ENCODE data around the gene CEND1.
A peak's percentile ranks its signal among the peaks of the same experiment; 100 is the strongest.
"Not testable (repeated sequence)": the region's sequence is repeated elsewhere in the genome, so short reads cannot be mapped to it uniquely, and the experiment has no call there.

Gene CEND1

GRCh38 chr11:763549-764321 lies 26.2 kb downstream of the CEND1 start:
- DNase-seq (ENCODE audit: low spot score) = peak; percentile 59

DNA sequence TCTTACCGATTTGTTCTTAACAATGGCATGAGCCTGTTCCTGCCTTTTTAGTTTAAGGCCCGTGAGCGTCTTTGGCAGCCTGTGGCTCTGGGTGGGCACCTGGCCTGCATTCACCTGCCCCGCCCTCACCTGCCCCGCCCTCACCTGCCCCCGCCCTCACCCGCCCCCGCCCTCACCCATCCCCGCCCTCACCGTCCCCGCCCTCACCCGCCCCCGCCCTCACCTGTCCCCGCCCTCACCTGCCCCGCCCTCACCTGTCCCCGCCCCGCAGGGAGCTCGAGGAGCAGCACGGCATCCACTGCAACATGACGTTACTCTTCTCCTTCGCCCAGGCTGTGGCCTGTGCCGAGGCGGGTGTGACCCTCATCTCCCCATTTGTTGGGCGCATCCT lies 26.8 kb downstream of the CEND1 start:
- DNase-seq (ENCODE audit: low spot score) = peak; percentile 65

DNA sequence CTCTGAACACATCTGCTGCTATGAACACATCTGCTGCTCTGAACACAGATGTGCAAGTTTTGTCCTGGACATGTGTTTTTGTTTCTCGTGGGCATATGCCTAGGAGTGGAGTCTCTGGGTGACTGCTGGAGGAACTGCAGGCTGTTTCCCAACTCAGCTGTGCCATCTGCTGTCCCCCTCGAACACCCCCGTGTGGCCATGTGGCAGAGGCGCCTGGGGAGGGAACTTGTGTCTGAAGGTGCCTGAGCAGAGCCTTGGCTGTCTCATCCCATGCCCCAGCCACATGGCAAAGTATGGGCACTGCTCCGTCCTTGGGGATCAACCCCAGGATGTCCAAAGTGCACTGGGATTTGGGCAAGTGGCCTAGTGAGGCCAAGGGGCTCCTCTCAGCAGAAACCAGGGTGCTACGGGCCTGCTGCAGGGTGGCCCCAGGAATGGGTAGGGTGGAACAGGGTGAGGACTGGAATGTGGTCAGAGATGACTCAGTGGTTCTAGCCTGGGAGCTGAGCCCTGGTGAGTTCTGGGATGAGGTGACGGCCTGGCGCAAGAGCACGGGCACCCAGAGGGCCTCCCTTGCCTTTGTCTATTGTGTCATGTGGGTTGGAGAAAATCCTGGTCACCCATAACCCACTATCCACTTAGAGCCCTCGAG lies 27.3 kb downstream of the CEND1 start:
- DNase-seq (ENCODE audit: low spot score) = peak; percentile 95

- no peak for DNase-seq (ENCODE audit: low spot score)
Measured at GRCh38 chr11:761526-762108, 28.3 kb downstream of the CEND1 start.

GRCh38 chr11:760236-760635 lies 29.7 kb downstream of the CEND1 start:
- DNase-seq (ENCODE audit: low spot score) = no peak

DNA sequence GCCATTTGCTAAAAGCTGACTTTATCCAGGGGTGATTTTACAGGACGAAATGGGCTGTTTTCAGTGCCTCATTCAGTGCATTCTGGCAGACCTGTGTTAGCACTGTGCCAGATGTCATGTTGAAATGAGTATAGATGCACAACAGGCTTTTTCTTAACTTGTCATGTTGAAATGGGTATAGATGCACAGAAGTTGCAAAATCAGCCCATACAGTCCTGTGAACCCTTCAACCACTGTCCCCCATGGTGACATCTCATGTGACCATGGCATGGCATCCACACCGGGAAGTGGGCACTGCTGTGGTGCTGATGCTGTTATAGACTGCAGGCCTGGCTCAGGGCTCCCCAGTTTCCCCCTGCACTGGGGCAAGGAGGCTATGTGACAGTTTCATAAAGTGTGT lies 40.2 kb downstream of the CEND1 start:
- no peak for DNase-seq (ENCODE audit: low spot score)

DNA sequence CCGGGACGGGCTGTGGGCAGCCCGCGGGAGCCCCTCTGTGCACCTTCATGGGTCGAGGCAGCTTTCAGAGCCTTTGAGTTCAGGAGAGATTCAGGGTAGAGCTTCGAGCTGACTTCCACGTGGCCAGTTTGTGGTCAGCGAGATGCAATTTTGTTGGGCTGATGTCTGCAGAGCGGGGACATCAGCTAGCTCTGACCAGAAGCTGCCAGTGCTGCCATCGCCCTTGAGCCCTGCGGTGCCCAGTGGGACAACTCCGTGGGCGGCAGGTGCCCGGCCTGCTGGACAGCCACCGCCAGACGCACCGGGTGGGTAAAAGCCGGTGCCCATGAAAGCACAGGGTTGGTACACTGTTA lies 41.9 kb downstream of the CEND1 start:
- no peak for DNase-seq (ENCODE audit: low spot score)

DNA sequence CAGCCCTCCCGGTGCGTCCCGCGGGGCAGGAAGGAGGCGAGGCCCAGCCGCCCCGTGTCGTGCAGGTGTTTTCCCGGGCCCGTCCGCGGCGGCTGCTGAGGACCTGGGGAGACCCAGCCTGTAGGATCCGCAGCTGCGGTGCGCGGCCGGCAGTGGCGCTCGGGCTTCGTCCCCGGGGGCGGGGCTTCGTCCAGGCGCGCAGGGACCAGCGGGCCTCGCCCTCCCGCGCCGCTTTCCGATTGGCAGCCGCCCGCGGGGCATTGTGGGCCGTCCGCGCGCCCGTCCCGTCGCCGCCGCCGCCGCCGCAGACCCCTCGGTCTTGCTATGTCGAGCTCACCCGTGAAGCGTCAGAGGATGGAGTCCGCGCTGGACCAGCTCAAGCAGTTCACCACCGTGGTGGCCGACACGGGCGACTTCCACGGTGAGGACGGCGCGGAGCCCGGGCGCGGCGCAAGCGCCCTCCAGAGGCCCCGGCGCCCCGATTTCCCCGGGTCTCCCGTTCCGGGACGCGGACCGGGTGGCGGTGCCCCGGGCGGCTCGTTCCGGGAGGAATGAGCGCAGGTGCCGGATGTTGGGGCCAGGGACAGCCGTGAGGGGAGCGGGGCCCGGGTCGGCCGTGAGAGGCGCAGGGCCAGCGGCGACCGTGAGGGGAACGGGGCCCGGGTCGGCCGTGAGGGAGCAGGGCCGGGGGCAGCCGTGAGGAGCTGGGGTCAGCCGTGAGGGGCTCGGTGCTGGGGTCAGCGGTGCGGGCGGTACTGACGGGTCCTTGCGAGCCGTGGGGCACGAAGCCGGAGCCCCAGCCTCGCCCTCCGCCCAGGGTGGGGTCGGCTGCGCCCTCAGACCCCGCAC lies 42.5 kb downstream of the CEND1 start, which contains the start of gene TALDO1:
TALDO1 (plus strand) TSS at position 307 of the 849 bp plus-strand sequence; CDS start at position 325, 18 bp downstream.
- peak; percentile 85 for DNase-seq (ENCODE audit: low spot score)

DNA sequence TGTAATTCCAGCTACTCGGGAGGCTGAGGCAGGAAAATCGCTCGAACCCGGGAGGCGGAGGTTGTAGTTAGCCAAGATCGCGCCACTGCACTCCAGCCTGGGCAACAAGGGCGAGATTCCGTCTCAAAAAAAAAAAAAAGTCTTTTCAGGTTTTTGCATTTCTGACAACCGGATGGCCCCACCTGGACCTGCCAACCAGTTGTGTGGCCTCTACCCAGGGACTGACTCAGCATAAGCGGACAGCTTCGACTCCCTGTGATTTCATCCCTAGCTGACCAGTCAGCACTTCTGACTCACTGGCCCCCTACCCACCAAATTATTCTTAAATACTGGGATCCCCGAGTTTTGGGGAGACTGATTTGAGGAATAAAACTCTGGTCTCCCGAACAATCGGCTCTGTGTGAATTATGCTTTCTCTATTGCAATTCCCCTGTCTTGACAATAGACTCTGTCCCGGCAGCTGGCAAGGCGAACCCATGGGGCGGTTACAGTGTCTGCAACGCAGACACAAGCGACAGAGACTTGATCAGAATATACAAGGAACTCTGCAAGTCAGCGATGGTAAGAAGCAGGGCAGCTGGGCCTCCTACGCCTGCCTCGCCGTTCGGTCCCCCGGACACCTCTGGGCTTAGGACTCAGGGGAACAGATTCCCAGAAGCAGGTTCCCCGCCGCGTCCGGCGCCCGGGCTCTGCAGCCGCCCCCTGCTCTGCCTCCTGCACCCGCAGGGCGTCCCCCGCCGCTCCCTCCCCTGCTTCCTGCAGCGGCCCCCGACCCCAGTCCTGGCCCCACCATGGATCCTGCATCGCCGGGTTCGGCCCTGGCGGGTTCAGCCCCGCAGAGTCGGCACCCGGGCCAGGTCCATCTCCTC lies 43.4 kb downstream of the CEND1 start:
- peak; percentile 58 for DNase-seq (ENCODE audit: low spot score)

GRCh38 chr11:745428-745827 lies 44.5 kb downstream of the CEND1 start:
- DNase-seq (ENCODE audit: low spot score) = no peak

DNA sequence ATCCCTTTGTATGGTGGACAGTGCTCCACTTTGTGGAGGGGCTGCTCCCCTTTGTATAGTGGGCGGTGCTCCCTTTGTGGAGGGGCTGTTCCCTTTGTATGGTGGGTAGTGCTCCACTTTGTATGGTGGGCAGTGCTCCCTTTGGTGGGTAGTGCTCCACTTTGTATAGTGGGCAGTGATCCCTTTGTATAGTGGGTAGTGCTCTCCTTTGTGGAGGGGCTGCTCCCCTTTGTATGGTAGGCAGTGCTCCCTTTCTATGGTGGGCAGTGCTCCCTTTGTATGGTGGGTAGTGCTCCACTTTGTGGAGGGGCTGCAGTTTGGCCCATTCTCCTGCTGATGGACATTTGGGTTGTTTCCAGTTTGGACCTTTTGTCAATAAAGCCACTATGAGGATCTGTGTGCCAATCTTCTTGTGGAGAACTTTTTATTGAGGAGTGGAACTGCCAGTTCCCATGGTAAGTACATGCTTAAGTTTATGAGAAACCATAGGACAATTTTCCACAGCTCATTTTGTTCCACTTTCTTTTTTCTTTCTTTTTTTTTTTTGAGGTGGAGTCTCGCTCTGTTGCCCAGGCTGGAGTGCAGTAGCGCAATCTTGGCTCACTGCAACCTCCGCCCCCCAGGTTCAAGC lies 47.2 kb downstream of the CEND1 start:
- no peak for DNase-seq (ENCODE audit: low spot score)

GRCh38 chr11:742156-742546 lies 47.7 kb downstream of the CEND1 start:
- no peak for DNase-seq (ENCODE audit: low spot score)

DNA sequence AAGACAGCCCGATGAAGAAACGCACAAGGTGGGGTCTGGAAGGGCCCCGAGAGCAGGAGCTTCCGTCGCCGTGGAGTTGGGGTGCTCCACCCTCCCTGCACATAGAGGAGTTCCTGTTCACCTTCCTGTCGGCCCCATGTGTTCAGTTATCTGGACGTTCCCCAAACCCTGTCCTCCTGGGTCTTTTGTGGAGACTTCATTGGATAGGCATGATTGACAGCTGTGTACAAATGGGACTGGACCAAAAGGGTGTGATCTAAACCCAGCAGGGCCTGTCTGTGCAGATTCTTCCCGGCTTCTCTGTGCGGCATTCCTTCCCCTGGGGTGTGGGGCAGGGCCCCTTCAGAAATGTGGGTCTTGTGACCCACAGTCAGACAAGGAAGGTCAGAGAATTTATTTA lies 52.0 kb downstream of the CEND1 start:
- not testable (repeated sequence) for DNase-seq (ENCODE audit: low spot score)

GRCh38 chr11:737366-737765 lies 52.5 kb downstream of the CEND1 start:
- DNase-seq (ENCODE audit: low spot score) = no peak

Measured in SW480 (cell line).